Stimulated activated CD4-positive, alpha-beta T cell treated with anti-CD3 and anti-CD28 coated beads, Interleukin-1b, Interleukin-23, amount 100 ng/mL, for 24 hours (primary cell): ENCODE results near the gene UNC119.
"Not testable (repeated sequence)": the region's sequence is repeated elsewhere in the genome, so short reads cannot be mapped to it uniquely, and the experiment has no call there.

Experiments used
- DNase-seq, 4 experiments: peaks; one replicate each; pipeline ENCODE4 v3.0.0-alpha.2; 2020; ENCODE audit warnings: low read depth in 4 of 4, low spot score in 1 of 4

UNC119 gene

GRCh38 chr17:28523876-28524275 lies 28.5 kb downstream of the UNC119 start:
- no peak for DNase-seq

GRCh38 chr17:28523186-28523585 lies 29.2 kb downstream of the UNC119 start:
- no peak for DNase-seq

- not testable (repeated sequence) for DNase-seq
Measured at GRCh38 chr17:28522281-28522680, 30.1 kb downstream of the UNC119 start.

GRCh38 chr17:28521311-28522085 lies 30.9 kb downstream of the UNC119 start:
- DNase-seq, result no peak

- DNase-seq, result no peak
Measured at GRCh38 chr17:28520687-28521086, 31.7 kb downstream of the UNC119 start.

GRCh38 chr17:28519236-28519635 lies 33.2 kb downstream of the UNC119 start:
- no peak for DNase-seq

- no peak for DNase-seq
Measured at GRCh38 chr17:28518578-28518977, 33.8 kb downstream of the UNC119 start.

GRCh38 chr17:28518132-28518531 lies 34.3 kb downstream of the UNC119 start:
- DNase-seq, result no peak

- no peak for DNase-seq
Measured at GRCh38 chr17:28515518-28515917, 36.9 kb downstream of the UNC119 start.

GRCh38 chr17:28514561-28515002 lies 37.8 kb downstream of the UNC119 start:
- no peak for DNase-seq

- no peak for DNase-seq
Measured at GRCh38 chr17:28513476-28513875, 38.9 kb downstream of the UNC119 start.

- no peak for DNase-seq
Measured at GRCh38 chr17:28511858-28512461, 40.5 kb downstream of the UNC119 start.

GRCh38 chr17:28509789-28510188 lies 42.6 kb downstream of the UNC119 start:
- DNase-seq, result no peak

GRCh38 chr17:28508211-28508724 lies 44.2 kb downstream of the UNC119 start:
- no peak for DNase-seq

GRCh38 chr17:28507567-28508203 lies 44.7 kb downstream of the UNC119 start:
- no peak for DNase-seq

- DNase-seq, result no peak
Measured at GRCh38 chr17:28506763-28507487, 45.5 kb downstream of the UNC119 start.

- no peak for DNase-seq
Measured at GRCh38 chr17:28505986-28506665, 46.3 kb downstream of the UNC119 start, which contains the start of gene FOXN1. Gene FOXN1 (plus strand): TSS chr17:28506348. CDS start chr17:28523970, 17,622 bp downstream.

- DNase-seq, result no peak
Measured at GRCh38 chr17:28503420-28503819, 49.0 kb downstream of the UNC119 start.

GRCh38 chr17:28501421-28502284 lies 50.8 kb downstream of the UNC119 start:
- DNase-seq, result no peak
